IMR-90 (cell line): ENCODE data around the gene GRIA3. TPM values are rescaled to one million over a fixed set of nuclear protein-coding genes. Genes with fewer than 3 reads are reported as not detected.

ENCODE experiments used
- ATAC-seq: fragments of 200-7000 bp; cut with Tn5 transposase; 2 replicates; pipeline ENCODE4 v1.9.1; 2020; ENCODE audit warnings: low read depth, mild to moderate bottlenecking, moderate library complexity
- BruUV-seq: library from RNA; stranded (reverse); fragments of 400-500 nt; replicated peaks from 2 replicates; lab custom pipeline; 2021; lab: Mats Ljungman, UMichigan
- CTCF ChIA-PET: fragments of 300-600 bp; formaldehyde crosslinking; extraction: SDS; loops from one replicate; lab custom pipeline; 2021; ENCODE audit warnings: antibody characterized with exemption; lab: Yijun Ruan, JAX
- POLR2A ChIA-PET: fragments of 300-600 bp; sonication (Branson Sonifier 250); formaldehyde crosslinking; loops from one replicate; lab custom pipeline; 2022; ENCODE audit warnings: antibody characterized with exemption; ENCODE audit not compliant: unreplicated experiment; lab: Charles Lee
- DNase-seq: peaks from one replicate; pipeline ENCODE4 v3.0.0; 2013
- H2AFZ ChIP-seq: replicated peaks from 2 replicates; pipeline ENCODE3; 2013; ENCODE audit warnings: low read length, mild to moderate bottlenecking; ENCODE audit not compliant: poor library complexity
- H2AK5ac ChIP-seq: 2 replicates; pipeline ENCODE4 v1.6.1; 2013; ENCODE audit warnings: low read depth, low read length, inconsistent platforms
- H2AK9ac ChIP-seq: replicated peaks from 2 replicates; pipeline ENCODE3; 2013; ENCODE audit warnings: mild to moderate bottlenecking, low read depth, low read length, moderate library complexity; ENCODE audit not compliant: poor library complexity
- H2BK120ac ChIP-seq: 2 replicates; pipeline ENCODE4 v1.6.1; 2013; ENCODE audit warnings: low read depth, low read length, inconsistent platforms
- H2BK15ac ChIP-seq: 3 replicates; pipeline ENCODE4 v1.6.1; 2013; ENCODE audit warnings: low read depth, low read length, inconsistent platforms
- H2BK20ac ChIP-seq: 2 replicates; pipeline ENCODE4 v1.6.1; 2013; ENCODE audit warnings: low read depth, mild to moderate bottlenecking, inconsistent platforms, low read length, moderate library complexity
- H2BK5ac ChIP-seq: 2 replicates; pipeline ENCODE4 v1.6.1; 2013; ENCODE audit warnings: mild to moderate bottlenecking, low read depth, low read length, inconsistent platforms; ENCODE audit not compliant: poor library complexity, severe bottlenecking
- H3K14ac ChIP-seq: replicated peaks from 2 replicates; pipeline ENCODE4 v1.6.1; 2013; ENCODE audit warnings: low read depth, low read length, inconsistent platforms
- H3K18ac ChIP-seq: 2 replicates; pipeline ENCODE4 v1.6.1; 2013; ENCODE audit warnings: low read depth, low read length, control low read depth
- H3K23ac ChIP-seq: 2 replicates; pipeline ENCODE4 v1.6.1; 2013; ENCODE audit warnings: low read depth, low read length, inconsistent platforms
- H3K27ac ChIP-seq: 2 replicates; pipeline ENCODE4 v1.5.1; 2013; ENCODE audit warnings: mild to moderate bottlenecking, control low read depth, low read length; ENCODE audit not compliant: insufficient read depth
- H3K27me3 ChIP-seq: 2 replicates; pipeline ENCODE4 v1.6.1; 2013; ENCODE audit warnings: low read length; ENCODE audit not compliant: control insufficient read depth, insufficient read depth
- H3K36me3 ChIP-seq: 2 replicates; pipeline ENCODE4 v1.6.1; 2013; ENCODE audit warnings: low read length, mixed read lengths; ENCODE audit not compliant: control insufficient read depth, insufficient read depth
- H3K4ac ChIP-seq: 2 replicates; pipeline ENCODE4 v1.6.1; 2013; ENCODE audit warnings: low read depth, low read length, inconsistent platforms
- H3K4me1 ChIP-seq: 2 replicates; pipeline ENCODE4 v1.6.1; 2013; ENCODE audit warnings: low read length, mixed read lengths; ENCODE audit not compliant: control insufficient read depth, insufficient read depth
- H3K4me2 ChIP-seq: 2 replicates; pipeline ENCODE4 v1.6.1; 2013; ENCODE audit warnings: low read depth, mild to moderate bottlenecking, control low read depth, low read length, moderate library complexity
- H3K4me3 ChIP-seq: 2 replicates; pipeline ENCODE4 v1.5.1; 2013; ENCODE audit warnings: low read depth, mild to moderate bottlenecking, control low read depth, low read length, moderate library complexity; ENCODE audit not compliant: insufficient read depth
- H3K56ac ChIP-seq: 2 replicates; pipeline ENCODE4 v1.6.1; 2013; ENCODE audit warnings: low read length, inconsistent platforms; ENCODE audit not compliant: insufficient read depth; ENCODE audit errors: extremely low read depth
- H3K79me1 ChIP-seq, 2 experiments: 2 replicates each; pipeline ENCODE4 v1.6.1; 2013; ENCODE audit warnings: low read length in 2 of 2, inconsistent platforms in 1 of 2, low read depth in 1 of 2
- H3K9ac ChIP-seq: 2 replicates; pipeline ENCODE4 v1.6.1; 2013; ENCODE audit warnings: low read depth, low read length, control low read depth
- H3K9me1 ChIP-seq: 2 replicates; pipeline ENCODE4 v1.6.1; 2013; ENCODE audit warnings: low read length, inconsistent platforms; ENCODE audit not compliant: insufficient read depth
- H3K9me3 ChIP-seq: 2 replicates; pipeline ENCODE4 v1.6.1; 2013; ENCODE audit warnings: low read length; ENCODE audit not compliant: control insufficient read depth, insufficient read depth
- H4K20me1 ChIP-seq: 2 replicates; pipeline ENCODE4 v1.6.1; 2013; ENCODE audit warnings: low read length, inconsistent platforms; ENCODE audit not compliant: insufficient read depth
- H4K5ac ChIP-seq: 2 replicates; pipeline ENCODE4 v1.6.1; 2013; ENCODE audit warnings: mild to moderate bottlenecking, low read depth, low read length, control low read depth
- H4K8ac ChIP-seq, 2 experiments: 2 replicates each; pipeline ENCODE4 v1.6.1; 2013; ENCODE audit warnings: low read depth in 2 of 2, low read length in 2 of 2, control low read depth in 1 of 2, inconsistent platforms in 1 of 2
- H4K91ac ChIP-seq: 2 replicates; pipeline ENCODE4 v1.6.1; 2013; ENCODE audit warnings: low read depth, low read length, inconsistent platforms; ENCODE audit not compliant: insufficient read depth
- CEBPB ChIP-seq: IDR thresholded peaks from 2 replicates; pipeline ENCODE4 v1.6.1; 2012; ENCODE audit warnings: low read depth, low read length, improper control_type of control experiment
- CHD1 ChIP-seq: IDR thresholded peaks from 2 replicates; pipeline ENCODE4 v1.6.1; 2012; ENCODE audit warnings: low read depth, low read length, improper control_type of control experiment
- MAFK ChIP-seq: IDR thresholded peaks from 2 replicates; pipeline ENCODE4 v1.6.1; 2012; ENCODE audit warnings: low read depth, low read length, improper control_type of control experiment
- MXI1 ChIP-seq: IDR thresholded peaks from 2 replicates; pipeline ENCODE4 v1.6.1; 2012; ENCODE audit warnings: low read depth, mild to moderate bottlenecking, low read length, moderate library complexity, borderline replicate concordance
- NFE2L2 ChIP-seq: fragments of 150-350 bp; IDR thresholded peaks from 2 replicates; pipeline ENCODE4 v1.6.1; 2016; ENCODE audit warnings: low read depth, mild to moderate bottlenecking, low read length
- RCOR1 ChIP-seq: IDR thresholded peaks from 2 replicates; pipeline ENCODE4 v1.6.1; 2012; ENCODE audit warnings: mild to moderate bottlenecking, low read length, improper control_type of control experiment; ENCODE audit not compliant: insufficient replicate concordance
- SMC3 ChIP-seq: fragments of 150-350 bp; IDR thresholded peaks from 2 replicates; pipeline ENCODE4 v1.6.1; 2016; ENCODE audit warnings: low read depth, mild to moderate bottlenecking, antibody characterized with exemption, low read length, moderate library complexity
- USF2 ChIP-seq: fragments of 150-350 bp; IDR thresholded peaks from 2 replicates; pipeline ENCODE4 v1.6.1; 2017; ENCODE audit warnings: mild to moderate bottlenecking, antibody characterized with exemption, low read length, low read depth
- WGBS, 2 experiments: methylation state at CpG; one replicate each; pipeline versions ENCODE4 v1.1.5 to v1.1.7; 2013; ENCODE audit warnings: missing lambda C conversion rate in 2 of 2; ENCODE audit not compliant: insufficient read length in 1 of 2; ENCODE audit errors: extremely low coverage in 2 of 2; 5-methylcytosine and 5-hydroxymethylcytosine counted together
- dilution Hi-C: fragments of 300-500 bp; cut with HindIII; formaldehyde crosslinking; loops from one replicate; pipeline ENCODE4 v1.14.3; 2018; ENCODE audit warnings: low sequenced_read_pairs; ENCODE audit not compliant: unreplicated experiment
- in situ Hi-C: fragments of 300-500 bp; cut with MboI; formaldehyde crosslinking; loops from 3 replicates; pipeline ENCODE4 v1.14.3; 2019; ENCODE audit warnings: low sequenced_read_pairs, inconsistent platforms, mixed read lengths
- intact Hi-C: fragments of 100-400 bp; cut with micrococcal nuclease; formaldehyde crosslinking; loops from 2 replicates; pipeline ENCODE4 v1.10.0; 2022
- polyA plus RNA-seq, 3 experiments: library from polyadenylated mRNA; depleted of rRNA; stranded (reverse); fragments of >200 nt; gene quantifications; 2 replicates each; pipeline ENCODE4 v1.2.3, GENCODE V29; 2012; ENCODE audit warnings: low replicate concordance in 1 of 3
- total RNA-seq: library from RNA; depleted of rRNA; stranded (reverse); fragments of >200 nt; gene quantifications from 2 replicates; pipeline ENCODE4 v1.2.3, GENCODE V29; 2012

The GRIA3 gene
- total and polyA plus RNA-seq, 2 of the 4 experiments (the other 2 are of a cell fraction), result not detected

DNA sequence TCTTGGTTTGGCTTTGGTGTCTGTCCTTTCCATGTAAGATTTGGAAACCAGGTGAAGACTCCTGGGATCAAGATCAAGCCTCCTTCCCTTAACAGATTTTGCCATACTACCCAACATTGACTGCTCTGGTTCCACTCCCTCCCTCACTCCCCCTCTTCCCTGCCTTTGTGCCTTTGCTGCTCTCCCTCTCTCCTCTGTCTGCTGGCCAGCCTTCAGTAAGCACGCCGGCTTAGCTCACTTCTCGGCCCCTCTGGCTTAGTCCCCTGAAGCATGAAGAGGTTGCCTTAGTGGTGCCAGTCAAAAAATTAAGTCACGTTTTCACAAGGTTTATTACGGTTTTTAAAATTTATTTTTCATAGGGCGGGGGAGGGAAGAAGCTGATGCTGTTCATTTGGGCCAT lies 6.0 kb downstream of the GRIA3 start:
- no CpG with 5 or more reads among the region's 6 CpGs for WGBS, 2 experiments
- in situ Hi-C loops, result no loop called here
- no peaks in the 10 kb centered on the region for H3K36me3 ChIP-seq

More for the DNA sequence above, 6.0 kb downstream of the GRIA3 start:
- dilution Hi-C loops, result no loop called here
- Histone ChIP-seq H3K9me1 (no peaks in the 10 kb centered on the region), H4K91ac (no peak overlapping the region), H3K18ac (no peak overlapping the region), H3K9ac (no peak overlapping the region), H3K27ac (no peak overlapping the region), H2AK9ac (no peak overlapping the region), H3K4me3 (no peak overlapping the region), H3K4ac (no peak overlapping the region), H3K79me1 (no peaks in the 10 kb centered on the region), H3K56ac (no peak overlapping the region), H2BK15ac (no peak overlapping the region), H3K4me2 (no peak overlapping the region), H2AFZ (no peak overlapping the region), H4K20me1 (no peaks in the 10 kb centered on the region), H2AK5ac (no peak overlapping the region), H4K5ac (no peak overlapping the region), H3K23ac (no peak overlapping the region), H2BK5ac (no peak overlapping the region), H3K9me3 (no peaks in the 10 kb centered on the region), H3K4me1 (no peaks in the 10 kb centered on the region), H3K14ac (no peak overlapping the region), H3K27me3 (no peaks in the 10 kb centered on the region), H2BK20ac (no peak overlapping the region), H2BK120ac (no peak overlapping the region), H4K8ac (no peak overlapping the region)
- DNase-seq, result no peak
- ChIA-PET CTCF (no interaction called here), POLR2A (no interaction called here)
- no peak for ATAC-seq
- TF ChIP-seq USF2 (no peak), NFE2L2 (no peak), RCOR1 (no peak), CHD1 (no peak), MXI1 (no peak), MAFK (no peak), CEBPB (no peak), SMC3 (no peak)
- intact Hi-C loops, result no loop called here
- no TSS peak for BruUV-seq
